ENCODE measurements around the gene ZNF594.
A peak's percentile ranks its signal among the peaks of the same experiment; 100 is the strongest.
"Not testable (repeated sequence)": the region's sequence is repeated elsewhere in the genome, so short reads cannot be mapped to it uniquely, and the experiment has no call there.

Gene ZNF594

GRCh38 chr17:5175027-5175426, 16.6 kb downstream of the ZNF594 start:
- not testable (repeated sequence) for ATAC-seq; H3K4me3 Mint-ChIP-seq; H3K36me3 Mint-ChIP-seq; DNase-seq (ENCODE audit: low spot score in 2 of 2); H3K27ac Mint-ChIP-seq; H3K4me1 Mint-ChIP-seq
- H3K9me3 Mint-ChIP-seq: peaks cover 11% of the 10 kb centered on the region

- H3K9me3 Mint-ChIP-seq; ATAC-seq; H3K36me3 Mint-ChIP-seq; H3K4me3 Mint-ChIP-seq; H3K27ac Mint-ChIP-seq; DNase-seq (ENCODE audit: low spot score in 2 of 2); H3K4me1 Mint-ChIP-seq: not testable (repeated sequence)
Observed at GRCh38 chr17:5165791-5166564, 25.7 kb downstream of the ZNF594 start.

GRCh38 chr17:5164436-5164835, 27.2 kb downstream of the ZNF594 start:
- Mint-ChIP-seq H3K27ac (no peak overlapping the region), H3K4me1 (no peaks in the 10 kb centered on the region), H3K4me3 (no peak overlapping the region), H3K36me3 (no peaks in the 10 kb centered on the region), H3K9me3 (no peaks in the 10 kb centered on the region)
- DNase-seq (ENCODE audit: low spot score in 2 of 2): no peak
- no peak for ATAC-seq

- not testable (repeated sequence) for H3K4me3 Mint-ChIP-seq; H3K27ac Mint-ChIP-seq; DNase-seq (ENCODE audit: low spot score in 2 of 2); H3K36me3 Mint-ChIP-seq; H3K9me3 Mint-ChIP-seq; ATAC-seq; H3K4me1 Mint-ChIP-seq
Observed at GRCh38 chr17:5161793-5162192, 29.9 kb downstream of the ZNF594 start.

GRCh38 chr17:5160702-5161101, 31.0 kb downstream of the ZNF594 start:
- H3K27ac Mint-ChIP-seq: not testable (repeated sequence)

GRCh38 chr17:5146122-5146521, 45.5 kb downstream of the ZNF594 start:
- ATAC-seq; H3K4me3 Mint-ChIP-seq; H3K36me3 Mint-ChIP-seq; H3K27ac Mint-ChIP-seq; DNase-seq (ENCODE audit: low spot score in 2 of 2); H3K9me3 Mint-ChIP-seq; H3K4me1 Mint-ChIP-seq: not testable (repeated sequence)

More at GRCh38 chr17:5160702-5161101, 31.0 kb downstream of the ZNF594 start:
- H3K4me1 Mint-ChIP-seq; H3K36me3 Mint-ChIP-seq; H3K4me3 Mint-ChIP-seq; H3K9me3 Mint-ChIP-seq; ATAC-seq; DNase-seq (ENCODE audit: low spot score in 2 of 2): not testable (repeated sequence)

- not testable (repeated sequence) for DNase-seq (ENCODE audit: low spot score in 2 of 2); H3K4me3 Mint-ChIP-seq; H3K27ac Mint-ChIP-seq; H3K36me3 Mint-ChIP-seq; H3K4me1 Mint-ChIP-seq; ATAC-seq; H3K9me3 Mint-ChIP-seq
Observed at GRCh38 chr17:5142877-5143276, 48.8 kb downstream of the ZNF594 start.

- Mint-ChIP-seq H3K27ac (no peak overlapping the region), H3K9me3 (no peaks in the 10 kb centered on the region), H3K36me3 (no peaks in the 10 kb centered on the region), H3K4me3 (no peak overlapping the region), H3K4me1 (no peaks in the 10 kb centered on the region)
- no peak for ATAC-seq
- DNase-seq (ENCODE audit: low spot score in 2 of 2): no peak
Observed at GRCh38 chr17:5139458-5139732, 52.3 kb downstream of the ZNF594 start.

- Mint-ChIP-seq H3K9me3 (no peaks in the 10 kb centered on the region), H3K27ac (no peak overlapping the region), H3K4me1 (no peaks in the 10 kb centered on the region), H3K36me3 (no peaks in the 10 kb centered on the region), H3K4me3 (no peak overlapping the region)
- DNase-seq (ENCODE audit: low spot score in 2 of 2): peak in 1 of 2 donors; percentile 45
- ATAC-seq: no peak
Observed at GRCh38 chr17:5138616-5139457, 52.8 kb downstream of the ZNF594 start.

- not testable (repeated sequence) for H3K4me1 Mint-ChIP-seq, H3K27ac Mint-ChIP-seq, H3K9me3 Mint-ChIP-seq, H3K4me3 Mint-ChIP-seq, H3K36me3 Mint-ChIP-seq, ATAC-seq
- DNase-seq (ENCODE audit: low spot score in 2 of 2): peak in 1 of 2 donors; percentile 39
Observed at GRCh38 chr17:5138198-5138544, 53.5 kb downstream of the ZNF594 start.

- not testable (repeated sequence) for H3K4me1 Mint-ChIP-seq; H3K27ac Mint-ChIP-seq; ATAC-seq; H3K36me3 Mint-ChIP-seq; H3K9me3 Mint-ChIP-seq; DNase-seq (ENCODE audit: low spot score in 2 of 2); H3K4me3 Mint-ChIP-seq
Observed at GRCh38 chr17:5137511-5138197, 54.0 kb downstream of the ZNF594 start.

- ATAC-seq, H3K4me3 Mint-ChIP-seq, H3K4me1 Mint-ChIP-seq, H3K36me3 Mint-ChIP-seq, H3K9me3 Mint-ChIP-seq: not testable (repeated sequence)
- H3K27ac Mint-ChIP-seq: peak overlapping the region; percentile 67
- DNase-seq (ENCODE audit: low spot score in 2 of 2): peak in 1 of 2 donors; percentile 37
Observed at GRCh38 chr17:5136580-5137412, 54.9 kb downstream of the ZNF594 start.

GRCh38 chr17:5135726-5136579, 55.7 kb downstream of the ZNF594 start:
- H3K36me3 Mint-ChIP-seq: no peaks in the 10 kb centered on the region
- H3K9me3 Mint-ChIP-seq: no peaks in the 10 kb centered on the region
- ATAC-seq: no peak
- peak overlapping the region; percentile 67 for H3K27ac Mint-ChIP-seq
- no peaks in the 10 kb centered on the region for H3K4me1 Mint-ChIP-seq
- DNase-seq (ENCODE audit: low spot score in 2 of 2): peak in 1 of 2 donors; percentile 40
- H3K4me3 Mint-ChIP-seq: no peak overlapping the region

GRCh38 chr17:5135131-5135712, 56.4 kb downstream of the ZNF594 start:
- H3K9me3 Mint-ChIP-seq; H3K4me3 Mint-ChIP-seq; H3K36me3 Mint-ChIP-seq; H3K4me1 Mint-ChIP-seq; DNase-seq (ENCODE audit: low spot score in 2 of 2); H3K27ac Mint-ChIP-seq; ATAC-seq: not testable (repeated sequence)
